Measurements from ENCODE around the gene SYNGR3.
"Not testable (repeated sequence)": the region's sequence is repeated elsewhere in the genome, so short reads cannot be mapped to it uniquely, and the experiment has no call there.

SYNGR3 gene

GRCh38 chr16:1961651-1962067 is 28.1 kb upstream of the SYNGR3 start:
- no peak for DNase-seq (ENCODE audit: low read depth)
- no peak overlapping the region for H3K4me3 ChIP-seq (ENCODE audit: low read length)

GRCh38 chr16:1962161-1963153 is 27.3 kb upstream of the SYNGR3 start:
- not testable (repeated sequence) for DNase-seq (ENCODE audit: low read depth)
- H3K4me3 ChIP-seq (ENCODE audit: low read length): peak overlapping the region; percentile 18

More at GRCh38 chr16:1961651-1962067, 28.1 kb upstream of the SYNGR3 start:
- TF ChIP-seq CTCF (conservative IDR thresholded peaks at IDR 0.05; ENCODE audit: low read length): no peak

GRCh38 chr16:1963806-1964505 is 25.8 kb upstream of the SYNGR3 start:
- peak; percentile 33 for DNase-seq (ENCODE audit: low read depth)

GRCh38 chr16:1964506-1965395 is 25.0 kb upstream of the SYNGR3 start, which contains the start of gene RPS2:
Gene RPS2 (minus strand): TSS chr16:1964826. CDS start chr16:1964625, 201 bp downstream.
- peak; percentile 98 for DNase-seq (ENCODE audit: low read depth)
- no peak for TF ChIP-seq CTCF (conservative IDR thresholded peaks at IDR 0.05; ENCODE audit: low read length)
- H3K4me3 ChIP-seq (ENCODE audit: low read length): peak within 1 kb of the TSS; percentile 90

More at GRCh38 chr16:1963806-1964505, 25.8 kb upstream of the SYNGR3 start:
- TF ChIP-seq CTCF (conservative IDR thresholded peaks at IDR 0.05; ENCODE audit: low read length): peak; percentile 35
- peak overlapping the region; percentile 90 for H3K4me3 ChIP-seq (ENCODE audit: low read length)

- peak overlapping the region; percentile 90 for H3K4me3 ChIP-seq (ENCODE audit: low read length)
- TF ChIP-seq CTCF (conservative IDR thresholded peaks at IDR 0.05; ENCODE audit: low read length): no peak
- no peak for DNase-seq (ENCODE audit: low read depth)
These were observed 24.3 kb upstream of the SYNGR3 start for GRCh38 chr16:1965396-1966001.

GRCh38 chr16:1966460-1966859 is 23.3 kb upstream of the SYNGR3 start, which contains the start of gene RNF151:
Gene RNF151 (plus strand): TSS chr16:1966856. CDS start chr16:1966882, 26 bp downstream.
- DNase-seq (ENCODE audit: low read depth): no peak
- peak within 1 kb of the TSS; percentile 90 for H3K4me3 ChIP-seq (ENCODE audit: low read length)
- TF ChIP-seq CTCF (conservative IDR thresholded peaks at IDR 0.05; ENCODE audit: low read length): no peak
